NCI-H2196 (cell line): ENCODE measurements around the gene KCTD14.
"Not testable (repeated sequence)": the region's sequence is repeated elsewhere in the genome, so short reads cannot be mapped to it uniquely, and the experiment has no call there.

Experiments
- DNase-seq: peaks from one replicate; lab custom pipeline; 2025; ENCODE audit not compliant: unreplicated experiment; lab: John Stamatoyannopoulos, UW

Gene KCTD14

DNA sequence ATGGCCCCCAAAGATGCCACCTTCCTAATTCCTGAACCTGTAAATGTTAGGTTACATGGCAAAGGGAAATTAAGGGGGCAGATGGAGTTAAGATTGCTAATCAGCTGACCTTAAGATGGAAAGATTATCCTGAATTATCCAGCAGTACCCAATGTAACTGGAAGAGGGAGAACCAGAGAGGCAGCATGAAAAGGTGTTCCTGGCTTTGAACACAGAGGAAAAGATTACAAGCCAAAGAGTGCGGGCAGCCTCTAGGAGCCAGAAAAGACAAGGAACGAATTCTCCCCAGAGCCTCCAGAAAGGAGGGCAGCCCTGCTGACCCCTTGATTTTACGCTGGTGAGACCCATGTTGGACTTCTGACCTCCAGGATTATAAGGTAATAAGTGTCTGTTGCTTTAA, 25.5 kb upstream of the KCTD14 start:
- DNase-seq, result no peak

DNA sequence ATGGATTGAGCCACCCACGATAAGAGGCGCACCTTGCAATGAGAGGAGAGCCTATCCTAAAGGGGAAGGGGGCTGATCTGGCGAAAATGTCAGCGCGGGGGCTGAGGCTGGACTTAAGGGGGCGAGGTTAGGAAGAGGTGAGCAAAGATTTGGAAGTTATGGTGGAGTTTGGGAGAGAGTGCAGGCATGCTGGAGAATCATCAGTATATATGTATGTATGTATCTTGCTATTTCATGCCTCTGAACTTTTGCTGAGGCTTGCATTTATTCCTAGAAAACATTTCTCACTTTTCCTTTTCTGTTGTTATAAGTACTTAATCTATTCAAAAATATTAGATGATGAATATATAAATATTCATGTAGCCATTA, 23.4 kb upstream of the KCTD14 start:
- DNase-seq, result no peak

DNA sequence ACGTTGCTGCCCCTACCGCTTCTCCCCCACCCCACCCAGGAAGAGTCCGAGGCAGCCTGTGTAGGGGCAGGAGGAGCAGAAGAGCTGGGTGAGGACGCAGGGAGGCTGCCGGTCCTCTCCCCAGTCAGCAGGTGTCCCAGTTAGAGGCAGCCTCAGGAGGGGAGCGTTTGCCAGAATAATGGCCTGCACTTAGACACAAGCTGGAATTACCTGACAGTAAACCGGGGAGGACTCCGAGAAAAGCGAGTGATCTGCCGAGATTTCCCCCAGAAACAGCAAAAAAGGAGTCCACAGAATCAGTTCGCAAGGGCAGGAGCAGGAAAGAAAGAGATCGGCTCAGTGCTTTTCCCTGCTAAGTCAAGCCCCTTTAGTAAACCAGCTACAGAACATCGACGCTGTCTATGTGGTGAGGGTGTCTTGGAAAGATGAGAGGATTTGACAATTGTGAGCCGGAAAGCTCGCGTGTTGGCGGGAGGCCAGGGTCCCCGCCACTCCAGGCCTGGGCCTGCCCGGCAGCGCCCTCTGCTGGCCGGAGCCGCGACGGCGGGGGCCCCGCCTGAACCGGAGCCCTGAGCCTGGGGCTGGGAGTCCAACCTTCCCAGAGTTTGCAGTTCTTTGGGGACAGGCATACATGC, 22.9 kb upstream of the KCTD14 start:
- peak; percentile 86 for DNase-seq

DNA sequence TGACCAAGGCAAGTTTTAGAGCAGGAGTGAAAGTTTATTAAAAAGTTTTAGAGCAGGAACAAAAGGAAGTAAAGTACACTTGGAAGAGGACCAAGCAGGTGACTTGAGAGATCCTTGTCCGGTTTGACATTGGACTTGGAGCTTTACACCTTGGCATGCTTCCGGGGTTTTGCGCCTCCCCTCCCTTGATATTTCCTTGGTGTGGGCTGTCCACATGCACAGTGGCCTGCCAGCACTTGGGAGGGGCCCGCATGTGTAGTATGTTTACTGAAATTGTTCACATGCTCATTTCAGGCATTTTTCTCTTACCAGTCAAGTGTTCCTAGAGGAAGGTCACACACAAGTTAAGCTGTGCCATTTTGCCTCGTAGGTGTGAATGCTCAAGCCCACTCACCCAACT, 21.6 kb upstream of the KCTD14 start:
- no peak for DNase-seq

DNA sequence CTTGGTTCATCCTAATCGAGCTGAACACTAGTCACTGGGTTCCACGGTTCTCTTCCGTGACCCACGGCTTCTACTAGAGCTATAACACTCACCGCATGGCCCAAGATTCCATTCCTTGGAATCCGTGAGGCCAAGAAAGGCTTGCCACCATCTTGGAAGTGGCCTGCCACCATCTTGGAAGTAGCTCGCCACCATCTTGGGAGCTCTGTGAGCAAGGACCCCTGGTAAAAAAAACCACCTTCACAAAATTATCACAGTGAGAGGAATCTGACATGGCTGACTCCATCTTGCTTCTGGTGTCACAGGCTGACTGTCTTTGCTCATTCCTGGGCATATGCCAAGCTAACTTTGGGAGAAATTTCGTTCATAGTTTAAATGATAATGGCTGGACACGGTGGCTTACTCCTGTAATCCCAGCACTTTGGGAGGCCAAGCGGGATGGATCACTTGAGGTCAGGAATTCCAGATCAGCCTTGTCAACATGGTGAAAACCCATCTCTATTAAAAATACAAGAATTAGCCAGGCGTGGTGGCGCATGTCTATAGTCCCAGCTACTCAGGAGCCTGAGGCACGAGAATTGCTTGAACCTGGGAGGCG, 18.9 kb upstream of the KCTD14 start:
- no peak for DNase-seq

DNA sequence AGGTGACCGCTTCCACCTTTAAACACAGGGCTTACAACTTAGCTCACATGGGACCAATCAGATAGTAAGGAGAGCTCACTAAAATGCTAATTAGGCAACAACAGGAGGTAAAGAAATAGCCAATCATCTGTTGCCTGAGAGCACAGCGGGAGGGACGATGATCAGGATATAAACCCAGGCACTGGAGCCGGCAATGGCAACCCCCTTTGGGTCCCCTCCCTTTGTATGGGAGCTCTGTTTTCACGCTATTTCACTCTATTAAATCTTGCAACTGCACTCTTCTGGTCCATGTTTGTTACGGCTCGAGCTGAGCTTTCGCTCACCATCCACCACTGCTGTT, 18.3 kb upstream of the KCTD14 start:
- not testable (repeated sequence) for DNase-seq

DNA sequence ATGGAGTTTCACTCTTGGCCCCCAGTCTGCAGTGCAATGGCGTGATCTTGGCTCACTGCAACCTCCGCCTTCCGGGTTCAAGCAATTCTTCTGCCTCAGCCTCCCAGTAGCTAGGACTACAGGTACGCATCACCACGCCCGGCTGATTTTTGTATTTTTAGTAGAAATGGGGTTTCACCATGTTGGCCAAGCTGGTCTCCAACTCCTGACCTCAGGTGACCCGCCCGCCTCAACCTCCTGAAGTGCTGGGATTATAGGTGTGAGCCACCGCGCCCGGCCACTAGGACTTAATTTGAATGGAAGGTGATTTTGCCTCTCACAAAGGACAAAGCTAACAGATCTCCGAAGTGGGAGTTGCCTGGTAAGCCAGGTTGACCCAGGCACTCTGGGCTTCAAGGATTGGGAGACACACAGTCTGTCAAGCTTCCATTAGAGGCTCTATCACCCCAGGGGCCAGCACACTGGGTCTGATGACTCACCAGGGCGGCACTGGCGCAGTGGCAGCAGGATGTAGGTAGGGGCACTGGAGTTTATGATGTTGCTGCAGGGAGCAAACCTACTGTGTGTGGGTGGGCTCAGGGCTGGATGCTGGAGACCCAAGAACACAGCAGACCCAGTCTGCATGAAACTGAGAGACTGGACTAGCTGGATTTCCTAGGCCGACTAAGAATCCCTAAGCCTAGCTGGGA, 17.8 kb upstream of the KCTD14 start:
- DNase-seq, result no peak

DNA sequence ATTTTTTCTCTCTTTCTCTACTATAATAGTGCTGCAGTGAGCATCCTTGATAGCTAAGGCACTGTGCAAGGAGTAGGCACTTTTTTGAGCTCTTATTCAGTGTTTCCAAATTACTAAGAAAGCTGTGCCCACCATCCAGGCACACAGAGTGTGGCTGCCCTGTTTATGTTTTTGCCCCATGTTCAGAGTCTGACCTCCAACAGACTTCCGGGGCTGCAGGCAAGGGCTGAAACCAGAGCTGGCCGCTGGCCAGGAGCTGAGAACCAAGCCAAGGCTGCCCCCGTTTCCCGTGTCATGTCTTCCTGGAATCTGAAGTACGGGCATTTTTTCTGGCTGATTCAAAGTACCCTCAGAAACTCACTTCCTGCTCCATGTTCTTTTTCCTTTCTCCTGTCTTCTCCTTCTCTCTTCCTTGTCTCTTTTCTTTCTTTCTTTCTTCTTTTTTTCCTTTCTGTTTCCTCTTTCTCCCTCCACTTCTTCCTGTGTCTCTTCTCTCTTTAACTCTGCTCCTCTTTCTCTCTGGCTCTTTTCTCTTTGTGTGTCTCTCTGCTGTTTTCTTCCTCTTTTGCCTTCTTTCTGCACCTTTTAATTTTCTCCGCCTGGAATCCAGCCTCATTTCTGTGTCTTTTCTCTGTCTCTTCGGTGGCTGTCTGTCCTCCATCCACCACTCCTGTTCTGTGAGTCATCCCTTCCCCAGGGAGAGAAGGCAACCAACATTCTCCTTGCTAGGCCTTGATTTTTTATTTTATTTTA, 17.0 kb upstream of the KCTD14 start:
- peak; percentile 58 for DNase-seq

DNA sequence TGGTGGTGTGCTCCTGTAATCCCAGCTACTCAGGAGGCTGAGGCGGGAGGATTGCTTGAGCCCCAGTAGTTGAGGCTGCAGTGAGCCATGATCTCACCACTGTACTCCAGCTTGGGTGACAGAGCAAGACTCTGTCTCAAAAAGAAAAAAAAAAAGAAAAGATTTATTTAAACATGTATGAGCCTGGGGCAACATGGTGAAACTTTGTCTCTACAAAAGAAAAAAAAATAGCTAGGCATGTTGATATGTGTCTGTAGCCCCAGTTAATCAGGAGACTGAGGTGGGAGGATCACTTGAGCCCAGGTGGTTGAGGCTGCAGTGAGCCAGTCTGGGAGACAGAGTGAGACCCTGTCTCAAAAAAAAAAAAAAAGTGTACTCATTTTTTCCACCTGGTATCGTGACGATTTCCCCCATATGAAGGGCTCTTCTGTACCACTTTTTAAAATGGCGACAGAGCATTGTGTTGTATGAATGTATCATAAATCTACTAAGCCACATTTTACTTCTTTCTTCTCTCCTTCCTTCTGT, 16.4 kb upstream of the KCTD14 start:
- no peak for DNase-seq

DNA sequence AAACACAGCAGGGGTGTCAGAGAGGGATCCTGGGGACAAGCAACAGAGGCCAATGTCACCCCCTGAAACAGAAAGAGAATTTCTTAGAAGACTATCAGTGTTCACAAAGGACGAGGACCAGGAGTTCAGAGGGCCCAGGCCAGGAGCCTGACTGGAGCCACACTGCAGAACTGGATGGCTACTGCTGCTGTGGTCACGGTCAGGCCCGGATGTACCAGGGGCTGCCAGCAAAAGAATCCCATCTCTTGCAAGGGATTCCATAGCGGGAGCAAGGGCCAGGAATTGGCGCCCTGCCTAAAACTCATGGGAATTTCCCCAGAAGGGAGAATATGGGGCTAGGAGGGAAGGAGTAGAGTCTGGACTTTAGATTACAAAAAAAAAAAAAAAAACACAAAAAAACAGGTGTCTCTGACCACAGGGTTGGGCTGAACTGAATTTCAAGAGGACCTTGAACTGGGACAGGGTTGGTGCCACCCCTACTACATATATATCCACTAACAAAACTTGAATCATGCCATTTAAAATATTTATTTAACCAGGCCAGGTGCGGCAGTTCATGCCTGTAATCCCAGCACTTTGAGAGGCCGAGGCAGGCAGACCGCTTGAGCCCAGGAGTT, 15.7 kb upstream of the KCTD14 start:
- DNase-seq, result no peak

DNA sequence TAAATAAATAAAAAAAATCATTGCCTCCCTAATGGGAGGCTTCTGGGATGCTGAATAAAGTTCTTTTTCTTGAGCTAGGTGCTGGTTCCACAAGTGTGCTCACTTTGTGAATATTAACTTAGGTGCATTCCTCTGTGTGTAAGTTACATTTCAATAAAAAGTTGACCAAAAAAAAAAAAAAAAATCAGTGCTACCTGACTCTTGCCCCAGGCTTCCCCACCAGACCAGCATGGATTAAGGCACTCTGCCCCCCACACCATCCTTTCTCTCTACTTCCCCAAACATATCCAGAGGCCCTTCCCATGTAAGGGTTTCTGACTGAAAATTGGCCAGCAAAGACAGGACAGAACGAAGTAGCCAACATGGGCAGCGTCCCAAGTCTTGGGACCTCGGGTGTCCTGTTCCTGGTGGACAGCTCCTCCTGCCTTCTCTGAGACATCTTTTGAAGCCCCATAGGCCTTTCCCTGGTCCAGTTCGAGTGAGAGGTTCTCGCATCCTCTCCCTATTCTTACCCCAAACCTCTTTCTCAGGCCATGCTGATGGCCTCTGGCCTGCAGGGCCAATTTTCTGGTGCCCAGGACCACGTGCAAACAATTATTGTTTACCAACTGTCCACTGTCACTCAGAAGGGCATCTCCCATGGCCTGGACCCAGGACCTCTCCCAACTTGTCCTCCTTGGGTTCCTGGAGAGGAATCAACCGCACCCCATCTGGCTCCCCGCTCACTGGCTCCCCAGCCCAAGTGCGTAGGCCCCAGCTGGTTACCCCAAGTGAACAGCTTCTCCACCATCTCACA, 14.9 kb upstream of the KCTD14 start:
- no peak for DNase-seq

DNA sequence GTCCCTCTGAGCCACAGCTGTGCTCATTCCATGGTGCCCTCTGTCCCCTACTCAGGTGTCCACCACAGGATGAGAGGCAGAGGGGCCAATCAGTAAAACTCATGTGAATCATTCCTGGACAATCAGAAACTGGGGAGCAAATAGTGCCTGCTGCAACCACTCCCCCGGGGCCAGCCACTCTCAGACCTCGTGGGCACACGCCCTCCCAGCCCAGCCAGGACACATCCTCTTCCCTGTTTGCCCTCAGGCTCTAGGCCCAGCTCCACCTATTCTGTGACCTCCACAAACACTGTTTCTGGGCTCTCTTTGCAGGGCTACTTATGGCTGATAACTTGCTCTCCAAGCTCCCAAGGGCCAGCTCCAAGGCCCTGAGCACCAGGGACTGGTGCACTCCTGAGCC, 14.0 kb upstream of the KCTD14 start:
- DNase-seq, result no peak

DNA sequence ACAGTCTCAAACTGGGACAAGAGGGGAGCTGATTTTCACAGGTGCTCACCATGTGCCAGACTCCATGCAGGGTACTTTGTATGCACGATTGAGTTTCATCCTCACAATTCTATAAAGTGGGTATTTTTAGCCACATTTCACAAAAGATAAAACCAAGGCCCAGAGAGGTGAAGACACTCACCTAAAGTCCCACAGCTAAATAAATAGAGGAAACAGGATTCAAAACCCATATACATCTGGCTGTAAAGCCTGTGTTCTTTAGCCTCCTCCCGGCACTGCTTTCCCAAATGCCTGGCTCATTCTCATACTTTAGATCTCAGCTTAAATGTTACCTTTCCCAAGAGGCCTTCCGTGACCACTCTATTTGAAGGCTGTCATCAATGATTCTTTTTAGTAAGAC, 13.2 kb upstream of the KCTD14 start:
- no peak for DNase-seq

DNA sequence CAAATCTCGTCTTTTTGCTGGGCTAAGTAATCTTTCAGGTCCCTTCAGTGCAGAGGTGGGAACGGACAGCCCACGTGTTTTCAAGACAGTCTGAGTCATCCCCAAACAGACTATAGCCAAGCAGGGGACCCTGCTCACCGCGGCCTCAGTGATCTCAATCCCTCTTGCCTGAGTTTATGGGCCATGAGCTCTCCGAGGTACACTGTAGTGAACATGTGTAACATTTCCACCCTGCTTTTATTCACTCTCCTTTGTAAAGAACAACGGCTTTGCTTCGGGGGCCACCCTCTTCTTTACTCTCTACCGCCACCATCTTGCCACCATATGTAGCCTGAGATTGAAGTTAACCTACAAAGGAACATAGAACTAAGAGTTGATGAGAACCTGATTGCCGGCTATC, 11.5 kb upstream of the KCTD14 start:
- DNase-seq, result no peak

DNA sequence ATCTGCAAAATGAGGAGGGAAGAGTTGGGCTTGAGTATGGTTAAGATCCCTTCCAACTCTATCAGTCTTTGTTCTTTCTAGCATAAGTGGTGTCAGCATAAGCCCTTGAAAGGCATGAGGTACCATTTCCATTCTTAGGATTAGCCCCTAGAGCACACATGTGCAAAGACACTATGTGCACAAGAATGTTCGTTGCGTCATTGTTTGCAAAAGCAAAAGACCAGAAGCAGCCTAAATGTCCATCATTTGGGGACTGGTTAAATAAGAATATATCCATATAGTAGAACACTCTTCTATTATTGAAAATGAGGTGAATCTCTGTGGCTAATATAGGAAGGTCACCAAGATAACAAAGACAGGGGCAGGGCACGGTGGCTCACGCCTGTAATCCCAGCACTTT, 10.0 kb upstream of the KCTD14 start:
- no peak for DNase-seq

DNA sequence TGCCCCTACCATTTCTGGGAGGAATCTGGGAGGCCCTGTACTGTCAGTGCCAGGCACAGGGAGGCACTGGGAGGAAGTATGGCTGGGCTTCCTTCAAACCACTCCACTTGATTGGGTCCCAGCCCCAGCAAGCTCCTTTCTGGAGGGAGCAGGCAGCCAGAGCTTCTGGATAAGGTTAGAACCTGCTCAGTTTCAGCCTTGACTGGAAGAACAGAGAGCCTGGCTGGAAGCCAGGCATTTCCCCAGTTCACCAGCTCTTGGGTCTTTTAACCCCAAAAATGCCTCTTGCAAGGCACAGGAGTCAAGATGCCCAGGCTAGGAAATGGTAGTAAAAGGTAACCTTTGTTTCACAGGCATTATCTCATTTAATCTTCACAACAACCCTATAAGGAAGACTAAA, 9.0 kb upstream of the KCTD14 start:
- peak; percentile 55 for DNase-seq

DNA sequence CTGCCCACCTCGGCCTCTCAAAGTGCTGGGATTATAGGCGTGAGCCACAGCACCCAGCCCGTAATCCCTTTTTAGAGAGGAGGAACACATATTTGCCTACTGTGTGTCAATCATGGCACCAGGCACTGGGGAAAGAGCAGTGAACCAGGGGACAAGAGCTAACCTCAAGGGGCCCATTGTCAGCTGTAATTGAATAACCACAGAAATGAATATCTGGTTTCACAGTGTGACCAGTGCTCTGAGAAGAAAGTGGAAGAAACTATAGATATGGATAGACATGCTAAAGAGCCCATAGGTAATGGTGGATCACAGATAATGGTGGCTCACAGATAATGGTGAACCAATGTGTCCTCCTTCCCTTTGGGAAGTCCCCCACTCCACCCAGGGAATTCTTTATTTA, 8.6 kb upstream of the KCTD14 start:
- no peak for DNase-seq

DNA sequence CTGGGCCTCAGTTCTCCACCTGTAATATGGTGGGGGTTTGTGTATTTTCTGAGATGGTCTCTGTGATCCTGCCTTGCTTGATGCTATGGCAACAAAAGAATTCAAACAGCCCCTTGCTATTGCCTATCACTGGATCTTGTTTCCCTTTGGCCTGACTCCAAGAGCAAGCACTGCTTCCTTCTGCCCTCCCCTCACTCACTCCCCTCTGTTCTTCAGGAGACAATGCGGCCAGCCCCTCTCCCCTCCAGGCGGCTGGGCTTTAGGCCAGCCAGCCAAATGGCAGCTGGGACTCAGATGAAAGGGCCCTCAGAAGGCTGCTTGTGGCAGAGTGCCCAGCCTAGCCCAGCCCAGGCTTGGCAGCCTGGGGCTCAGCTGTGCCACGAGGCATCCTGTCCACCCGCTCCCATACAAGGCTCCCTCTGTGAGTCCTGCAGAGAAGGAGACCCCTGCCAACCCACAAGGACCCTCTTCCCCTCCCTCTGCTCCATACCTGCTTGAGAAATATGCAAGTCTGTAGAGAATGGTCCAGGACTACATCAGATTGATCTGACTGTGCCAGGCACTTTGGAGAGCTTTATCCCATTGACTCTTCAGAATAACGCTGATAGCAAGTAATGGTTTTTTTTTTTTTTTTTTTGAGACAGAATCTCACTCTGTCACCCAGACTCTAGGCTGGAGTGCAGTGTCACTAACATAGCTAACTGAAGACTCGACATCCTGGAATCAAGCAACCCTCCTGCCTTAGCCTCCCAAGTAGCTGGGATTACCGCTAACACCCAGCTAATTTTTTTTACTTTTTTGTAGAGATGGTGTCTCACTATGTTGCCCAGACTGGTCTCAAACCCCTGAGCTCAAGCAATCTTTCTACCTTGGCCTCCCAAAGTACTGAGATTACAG, 7.6 kb upstream of the KCTD14 start:
- DNase-seq, result peak; percentile 96

DNA sequence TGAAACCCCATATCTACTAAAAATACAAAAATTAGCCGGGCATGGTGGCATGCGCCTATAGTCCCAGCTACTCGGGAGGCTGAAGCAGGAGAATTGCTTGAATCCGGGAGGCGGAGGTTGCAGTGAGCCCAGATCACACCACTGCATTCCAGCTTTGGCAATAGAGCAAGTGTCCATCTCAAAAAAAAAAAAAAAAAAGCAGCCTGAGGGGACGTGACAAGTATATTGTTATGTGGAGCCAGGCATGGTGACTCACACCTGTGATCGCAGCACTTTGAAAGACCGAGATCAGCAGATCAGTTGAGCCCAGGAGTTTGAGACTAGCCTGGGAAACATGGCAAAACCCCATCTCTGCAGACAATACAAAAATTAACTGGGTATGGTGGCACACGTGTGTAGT, 5.3 kb upstream of the KCTD14 start:
- DNase-seq, result not testable (repeated sequence)

DNA sequence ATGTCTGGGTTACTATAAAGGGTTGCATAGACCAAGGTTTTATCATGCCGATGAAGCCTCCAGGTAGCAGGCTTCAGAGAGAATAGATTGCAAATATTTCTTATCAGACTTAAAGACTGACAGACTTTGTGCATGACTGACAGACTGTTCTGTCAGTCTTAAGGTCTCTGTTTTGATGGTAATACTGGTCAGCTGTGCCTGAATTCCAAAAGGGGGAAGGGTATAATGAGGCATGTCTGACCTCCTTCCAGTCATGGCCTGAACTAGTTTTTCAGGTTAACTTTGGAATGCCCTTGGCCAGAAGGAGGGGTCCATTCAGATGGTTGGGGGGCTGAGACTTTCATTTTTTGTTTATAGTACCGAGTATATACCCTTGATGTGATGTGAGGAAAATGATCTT, 4.7 kb upstream of the KCTD14 start:
- no peak for DNase-seq
